Measurements from ENCODE around the gene MRPS18A. TPM values are rescaled to one million over a fixed set of nuclear protein-coding genes. Genes with fewer than 3 reads are reported as not detected.
A peak's percentile ranks its signal among the peaks of the same experiment; 100 is the strongest.

MRPS18A gene
- total and polyA plus RNA-seq, 9 of the 15 experiments (the other 6 are each of a cell fraction or from before 2014, with no cell fraction given) = 87.5 to 243 (median 125) TPM

DNA sequence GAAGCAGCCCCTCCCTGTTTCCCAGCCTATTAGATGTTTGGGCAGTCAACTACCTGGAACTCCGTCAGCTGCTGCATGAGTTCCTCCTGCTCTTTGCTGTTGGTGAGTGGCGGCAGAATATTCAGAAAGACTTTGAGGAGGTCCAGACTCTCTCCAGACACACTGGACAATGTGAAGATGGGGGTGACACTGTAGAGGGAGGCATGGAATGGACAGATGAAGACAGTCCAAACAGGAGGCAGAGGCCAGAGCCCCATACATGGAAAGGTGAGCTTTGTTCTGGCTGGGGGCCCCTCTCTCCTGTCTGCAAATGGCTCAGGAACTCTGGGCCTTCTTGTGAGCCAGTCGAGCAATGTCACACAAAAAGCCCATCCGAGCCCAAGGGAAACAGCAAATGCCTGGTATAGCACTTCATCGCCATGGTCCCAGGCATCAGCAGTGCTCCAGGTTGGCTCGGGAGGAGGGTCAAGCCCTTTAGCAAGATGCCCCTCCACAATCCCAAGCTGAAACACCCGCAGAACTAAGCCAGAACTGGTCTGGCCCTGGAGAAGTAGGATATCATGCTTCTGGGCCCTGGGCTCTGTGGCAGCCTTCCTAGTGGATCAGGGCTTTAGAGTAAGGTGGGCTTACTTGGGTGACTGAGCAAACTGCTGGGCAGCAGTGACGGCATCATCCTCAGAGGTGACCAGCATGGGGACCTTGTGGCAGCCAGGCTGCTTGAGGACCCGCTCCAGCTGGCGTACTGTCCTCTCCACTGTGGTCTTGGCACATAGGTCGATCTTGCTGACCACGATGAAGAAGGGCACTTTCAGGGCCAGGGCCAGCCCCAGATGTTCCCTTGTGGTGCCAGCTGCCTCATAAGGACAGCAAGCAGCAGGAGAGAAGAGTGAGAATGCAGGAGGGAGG is 63.5 kb downstream of the MRPS18A start:
- intact Hi-C loops (cut with micrococcal nuclease) (no loop called here), in situ Hi-C loops (cut with MboI) (no loop called here)
- Histone ChIP-seq H3K27ac (ENCODE audit: extremely low read depth, low read depth, low read length) (no peak overlapping the region; the same call in 2 of the 3 replicates), H3K27me3 (ENCODE audit: control insufficient read depth in 2 of 2, insufficient read depth in 2 of 2, low read length in 2 of 2) (no peaks in the 10 kb centered on the region), H3K36me3 (ENCODE audit: control insufficient read depth, insufficient read depth, low read length) (peaks cover 83% of the 10 kb centered on the region), H3K9me1 (ENCODE audit: control insufficient read depth, insufficient read depth, low read length) (peaks cover 13% of the 10 kb centered on the region), H4K20me1 (replicated peaks; ENCODE audit: control insufficient read depth, insufficient read depth, low read length) (0 out of 2 replicates have a peak, but pooled peaks cover 7% of the 10 kb centered on the region), H3K4me1 (replicated peaks in 1 of 2; ENCODE audit: control insufficient read depth in 2 of 2, insufficient read depth in 2 of 2, low read length in 2 of 2) (peaks cover 21 to 23% of the 10 kb centered on the region in 2 experiments), H3K79me2 (ENCODE audit: control insufficient read depth, insufficient read depth, low read length) (peaks cover 53% of the 10 kb centered on the region), H3K4me3 (no peak overlapping the region), H3K4me2 (ENCODE audit: insufficient read depth, low read length) (no peak overlapping the region), H3K9me3 (replicated peaks; ENCODE audit: control insufficient read depth, insufficient read depth, low read depth, low read length) (no peaks in the 10 kb centered on the region), H3K9ac (ENCODE audit: insufficient read depth in 1 of 2, low read depth in 2 of 2, low read length in 2 of 2) (peak overlapping the region in 1 of 2 experiments; percentile 59; a peak in 2 of 4 replicates), H2AFZ (ENCODE audit: low read depth, low read length) (no peak overlapping the region)
- FAIRE-seq (no peak), DNase-seq (ENCODE audit: extremely low read depth in 1 of 4, low spot score in 3 of 4) (no peak), ATAC-seq (no peak)
- ChIA-PET POLR2A (interaction anchor here (0.6 to 7.9 kb wide), 11 partner anchors 8 to 1313 kb away, joined by 3 to 135 read pairs (median 4); partner anchors contain the start of gene MAD2L1BP), CTCF (ENCODE audit: low intra/inter-chr PET ratio) (interaction anchor here (0.6 to 1.1 kb wide), 3 partner anchors 10 to 458 kb away, joined by 3 read pairs; no protein-coding TSS in a partner anchor)
- BruUV-seq (replicated peaks) = no TSS peak
- 93% methylated on average over 12 of the region's 12 CpGs for WGBS (ENCODE audit: insufficient coverage, low coverage, missing lambda C conversion rate)
- no peak for TF ChIP-seq MEF2D (tag; conservative IDR thresholded peaks at IDR 0.05; ENCODE audit: low read depth)
- 0 out of 2 replicates have a peak, but pooled peaks have one; percentile 10 for TF ChIP-seq MYNN (IDR thresholded peaks at IDR 0.05)
- TF ChIP-seq MYNN (CRISPR knock-in tag; IDR thresholded peaks at IDR 0.05) = no peak
- 0 out of 2 replicates have a peak, but pooled peaks have one; percentile 43 for TF ChIP-seq LCOR (CRISPR knock-in tag; IDR thresholded peaks at IDR 0.05)
- TF ChIP-seq PHF20 (IDR thresholded peaks at IDR 0.05; ENCODE audit: partially characterized antibody) = no peak
- no peak for TF ChIP-seq TBP (optimal IDR thresholded peaks at IDR 0.05; ENCODE audit: low read depth, low read length)
- TF ChIP-seq EHMT2 (IDR thresholded peaks at IDR 0.05) = no peak
- TF ChIP-seq, protein P1, sequence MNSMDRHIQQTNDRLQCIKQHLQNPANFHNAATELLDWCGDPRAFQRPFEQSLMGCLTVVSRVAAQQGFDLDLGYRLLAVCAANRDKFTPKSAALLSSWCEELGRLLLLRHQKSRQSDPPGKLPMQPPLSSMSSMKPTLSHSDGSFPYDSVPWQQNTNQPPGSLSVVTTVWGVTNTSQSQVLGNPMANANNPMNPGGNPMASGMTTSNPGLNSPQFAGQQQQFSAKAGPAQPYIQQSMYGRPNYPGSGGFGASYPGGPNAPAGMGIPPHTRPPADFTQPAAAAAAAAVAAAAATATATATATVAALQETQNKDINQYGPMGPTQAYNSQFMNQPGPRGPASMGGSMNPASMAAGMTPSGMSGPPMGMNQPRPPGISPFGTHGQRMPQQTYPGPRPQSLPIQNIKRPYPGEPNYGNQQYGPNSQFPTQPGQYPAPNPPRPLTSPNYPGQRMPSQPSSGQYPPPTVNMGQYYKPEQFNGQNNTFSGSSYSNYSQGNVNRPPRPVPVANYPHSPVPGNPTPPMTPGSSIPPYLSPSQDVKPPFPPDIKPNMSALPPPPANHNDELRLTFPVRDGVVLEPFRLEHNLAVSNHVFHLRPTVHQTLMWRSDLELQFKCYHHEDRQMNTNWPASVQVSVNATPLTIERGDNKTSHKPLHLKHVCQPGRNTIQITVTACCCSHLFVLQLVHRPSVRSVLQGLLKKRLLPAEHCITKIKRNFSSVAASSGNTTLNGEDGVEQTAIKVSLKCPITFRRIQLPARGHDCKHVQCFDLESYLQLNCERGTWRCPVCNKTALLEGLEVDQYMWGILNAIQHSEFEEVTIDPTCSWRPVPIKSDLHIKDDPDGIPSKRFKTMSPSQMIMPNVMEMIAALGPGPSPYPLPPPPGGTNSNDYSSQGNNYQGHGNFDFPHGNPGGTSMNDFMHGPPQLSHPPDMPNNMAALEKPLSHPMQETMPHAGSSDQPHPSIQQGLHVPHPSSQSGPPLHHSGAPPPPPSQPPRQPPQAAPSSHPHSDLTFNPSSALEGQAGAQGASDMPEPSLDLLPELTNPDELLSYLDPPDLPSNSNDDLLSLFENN (IDR thresholded peaks at IDR 0.05; ENCODE audit: low read depth in 2 of 2, low read length in 2 of 2) = no peak
- TF ChIP-seq, protein P2, sequence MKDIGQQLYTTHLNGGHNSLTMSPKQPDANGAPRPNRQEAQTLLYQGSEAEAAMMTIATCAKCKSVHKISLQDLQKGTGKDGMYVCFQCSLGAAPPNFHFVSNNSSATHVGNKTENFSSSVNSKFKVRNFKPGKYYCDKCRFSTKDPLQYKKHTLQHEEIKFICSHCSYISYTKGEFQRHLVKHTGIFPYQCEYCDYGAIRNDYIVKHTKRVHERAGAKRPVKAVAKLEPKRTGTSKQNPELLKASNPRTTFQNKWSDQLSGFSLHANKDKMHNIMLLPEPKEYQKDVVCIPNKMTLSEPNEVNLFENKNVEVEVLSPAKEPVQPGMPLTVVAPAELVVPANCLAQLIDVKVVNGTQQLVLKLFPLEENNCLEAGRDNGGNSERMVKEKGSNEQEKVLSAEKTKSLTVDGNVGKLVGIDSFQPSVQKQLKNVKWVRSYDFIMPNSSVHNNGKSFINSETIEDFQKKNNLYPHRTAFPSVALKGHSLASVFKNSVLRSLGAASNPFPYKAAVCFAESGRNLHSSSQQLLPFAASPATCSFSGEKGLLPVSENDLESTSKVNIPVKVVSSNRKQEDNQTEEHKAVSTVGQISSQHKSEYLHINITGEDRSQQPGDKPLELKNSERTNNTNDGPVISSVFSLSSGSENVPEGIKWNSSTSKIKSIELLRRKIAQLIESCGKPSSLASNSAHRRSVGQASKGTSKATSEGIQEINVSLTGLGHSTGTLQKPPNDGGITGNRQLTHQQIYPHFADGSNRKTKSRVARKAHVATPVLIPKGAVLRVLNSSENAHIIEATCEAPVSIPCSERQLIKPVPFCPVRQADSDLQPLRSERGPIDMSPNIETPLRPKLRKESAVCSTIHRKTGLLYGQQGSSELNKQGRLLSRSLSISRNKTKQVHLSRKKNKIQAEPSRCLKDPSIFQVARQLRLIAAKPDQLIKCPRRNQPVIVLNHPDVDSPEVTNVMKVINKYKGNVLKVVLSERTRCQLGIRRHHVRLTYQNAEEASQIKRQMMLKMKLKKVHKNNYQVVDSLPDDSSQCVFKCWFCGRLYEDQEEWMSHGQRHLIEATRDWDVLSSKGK (CRISPR knock-in tag; IDR thresholded peaks at IDR 0.05) = no peak
- no peak for TF ChIP-seq TFAM (CRISPR knock-in tag; conservative IDR thresholded peaks at IDR 0.05)
- TF ChIP-seq POLR2A (conservative IDR thresholded peaks at IDR 0.05) = peak; percentile 53
- peak; percentile 50 for TF ChIP-seq POLR2B (IDR thresholded peaks at IDR 0.05; ENCODE audit: low read depth, partially characterized antibody)
- peak; percentile 24; the same call in 1 of the 2 replicates for TF ChIP-seq POLR2AphosphoS5 (IDR thresholded peaks at IDR 0.05; ENCODE audit: control insufficient read depth, insufficient read depth, low read depth, low read length)
- no peak for TF ChIP-seq SAFB (IDR thresholded peaks at IDR 0.05; ENCODE audit: borderline replicate concordance, low read depth, low read length)
- 0 out of 2 replicates have a peak, but pooled peaks have one; percentile 55 for TF ChIP-seq SUPT5H (IDR thresholded peaks at IDR 0.05)
